Trophoblast cell (in vitro differentiated cells and primary cell): ENCODE measurements around the gene SLC6A19.
A peak's percentile ranks its signal among the peaks of the same experiment; 100 is the strongest.

Source experiments
- DNase-seq, 2 donors: peaks; one replicate each; pipeline ENCODE4 v3.0.0-alpha.2; 2016
- H2AFZ ChIP-seq: 2 replicates; pipeline ENCODE4 v1.6.1; 2013; ENCODE audit warnings: low read length, moderate library complexity, mild to moderate bottlenecking; ENCODE audit not compliant: insufficient read depth, poor library complexity
- H2AK5ac ChIP-seq: 2 replicates; pipeline ENCODE4 v1.6.1; 2013; ENCODE audit warnings: mild to moderate bottlenecking, low read length
- H2BK120ac ChIP-seq: 2 replicates; pipeline ENCODE4 v1.6.1; 2013; ENCODE audit warnings: low read length, mild to moderate bottlenecking, moderate library complexity; ENCODE audit not compliant: insufficient read depth, poor library complexity
- H2BK12ac ChIP-seq: 2 replicates; pipeline ENCODE4 v1.6.1; 2013; ENCODE audit warnings: mild to moderate bottlenecking, low read length, moderate library complexity
- H2BK5ac ChIP-seq: 2 replicates; pipeline ENCODE4 v1.6.1; 2013; ENCODE audit warnings: low read length, low read depth, moderate library complexity, mild to moderate bottlenecking; ENCODE audit not compliant: poor library complexity
- H3K14ac ChIP-seq: 2 replicates; pipeline ENCODE4 v1.6.1; 2013; ENCODE audit warnings: mild to moderate bottlenecking, low read length
- H3K18ac ChIP-seq: 2 replicates; pipeline ENCODE4 v1.6.1; 2013; ENCODE audit warnings: mild to moderate bottlenecking, low read length
- H3K23ac ChIP-seq: 2 replicates; pipeline ENCODE4 v1.6.1; 2013; ENCODE audit warnings: low read length
- H3K27ac ChIP-seq: 2 replicates; pipeline ENCODE4 v1.5.1; 2013; ENCODE audit warnings: low read depth, mild to moderate bottlenecking, inconsistent platforms, low read length, moderate library complexity
- H3K27me3 ChIP-seq: 2 replicates; pipeline ENCODE4 v1.6.1; 2013; ENCODE audit warnings: inconsistent platforms, mild to moderate bottlenecking, low read length, moderate library complexity; ENCODE audit not compliant: insufficient read depth
- H3K36me3 ChIP-seq, 2 experiments: 1 replicate in 1 of 2; 2 replicates in 1 of 2; pipeline ENCODE4 v1.6.1; 2013; ENCODE audit warnings: low read length in 2 of 2, mild to moderate bottlenecking in 2 of 2, moderate library complexity in 1 of 2; ENCODE audit not compliant: insufficient read depth in 2 of 2, control insufficient read depth in 1 of 2
- H3K4ac ChIP-seq: 2 replicates; pipeline ENCODE4 v1.6.1; 2013; ENCODE audit warnings: low read depth, mild to moderate bottlenecking, low read length, moderate library complexity
- H3K4me1 ChIP-seq, 2 experiments: 1 replicate in 1 of 2; 2 replicates in 1 of 2; pipeline ENCODE4 v1.6.1; 2013; ENCODE audit warnings: low read length in 2 of 2, mild to moderate bottlenecking in 2 of 2, moderate library complexity in 1 of 2; ENCODE audit not compliant: insufficient read depth in 2 of 2, control insufficient read depth in 1 of 2
- H3K4me2 ChIP-seq: 2 replicates; pipeline ENCODE4 v1.6.1; 2013; ENCODE audit warnings: inconsistent platforms, mild to moderate bottlenecking, low read length, moderate library complexity
- H3K4me3 ChIP-seq: 2 replicates; pipeline ENCODE4 v1.5.1; 2013; ENCODE audit warnings: mild to moderate bottlenecking, low read depth, low read length, inconsistent platforms
- H3K79me1 ChIP-seq: one replicate; pipeline ENCODE4 v1.6.1; 2013; ENCODE audit warnings: low read length
- H3K79me2 ChIP-seq: 2 replicates; pipeline ENCODE4 v1.6.1; 2013; ENCODE audit warnings: low read length, mild to moderate bottlenecking; ENCODE audit not compliant: control insufficient read depth, insufficient read depth, poor library complexity
- H3K9ac ChIP-seq: 2 replicates; pipeline ENCODE4 v1.6.1; 2013; ENCODE audit warnings: mild to moderate bottlenecking, low read length
- H3K9me3 ChIP-seq: 2 replicates; pipeline ENCODE4 v1.6.1; 2013; ENCODE audit warnings: low read depth, mild to moderate bottlenecking, control low read depth, inconsistent platforms, low read length; ENCODE audit not compliant: insufficient read depth
- H4K12ac ChIP-seq: 2 replicates; pipeline ENCODE4 v1.6.1; 2013; ENCODE audit warnings: low read depth, mild to moderate bottlenecking, low read length, moderate library complexity
- H4K8ac ChIP-seq: 2 replicates; pipeline ENCODE4 v1.6.1; 2013; ENCODE audit warnings: low read depth, mild to moderate bottlenecking, low read length, moderate library complexity
- H4K91ac ChIP-seq: one replicate; pipeline ENCODE4 v1.6.1; 2013; ENCODE audit warnings: low read depth, mild to moderate bottlenecking, low read length, moderate library complexity
- WGBS: extraction: QIAGEN DNeasy Blood & Tissue Kit; methylation state at CpG from one replicate; pipeline ENCODE4 v1.1.7; 2013; ENCODE audit warnings: missing lambda C conversion rate; ENCODE audit not compliant: insufficient read length, insufficient coverage; ENCODE audit errors: extremely low coverage; 5-methylcytosine and 5-hydroxymethylcytosine counted together

Gene SLC6A19

GRCh38 chr5:1220351-1220750, 19.0 kb downstream of the SLC6A19 start:
- H2BK12ac ChIP-seq = no peak overlapping the region
- no peak overlapping the region for H3K18ac ChIP-seq
- H2AK5ac ChIP-seq = no peak overlapping the region
- no peaks in the 10 kb centered on the region for H3K36me3 ChIP-seq
- DNase-seq = no peak
- H3K27ac ChIP-seq = no peak overlapping the region
- H3K23ac ChIP-seq = no peak overlapping the region
- H3K9ac ChIP-seq = no peak overlapping the region
- no peak overlapping the region for H3K4me3 ChIP-seq
- H4K8ac ChIP-seq = no peak overlapping the region
- no peak overlapping the region for H3K4ac ChIP-seq
- H4K12ac ChIP-seq = no peak overlapping the region
- H2BK120ac ChIP-seq = no peak overlapping the region
- no peaks in the 10 kb centered on the region for H3K27me3 ChIP-seq
- no peaks in the 10 kb centered on the region for H3K79me1 ChIP-seq
- H2AFZ ChIP-seq = no peak overlapping the region
- no peaks in the 10 kb centered on the region for H3K4me1 ChIP-seq
- no peaks in the 10 kb centered on the region for H3K79me2 ChIP-seq
- H3K14ac ChIP-seq = no peak overlapping the region
- no peak overlapping the region for H3K4me2 ChIP-seq
- no peak overlapping the region for H2BK5ac ChIP-seq
- peaks cover 23% of the 10 kb centered on the region for H3K9me3 ChIP-seq
- no peak overlapping the region for H4K91ac ChIP-seq
- WGBS = no CpG with 5 or more reads among the region's 9 CpGs

DNA sequence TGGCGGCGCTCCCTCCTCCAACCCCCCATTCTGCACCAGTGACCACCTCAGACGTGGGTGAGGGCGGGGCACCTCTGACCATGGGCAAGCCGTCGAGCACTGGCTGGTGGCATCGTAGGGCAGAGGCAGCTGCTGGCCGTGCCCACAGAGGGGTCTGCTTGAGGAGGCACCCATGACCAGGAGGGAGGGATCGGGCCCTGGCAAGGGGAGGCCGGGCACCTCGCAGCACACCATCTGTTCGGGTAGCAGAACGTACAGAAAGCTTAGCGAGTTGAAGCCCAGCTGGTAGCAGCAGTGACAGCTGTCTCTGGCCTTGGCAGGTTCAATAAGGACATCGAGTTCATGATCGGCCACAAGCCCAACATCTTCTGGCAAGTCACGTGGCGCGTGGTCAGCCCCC, 19.4 kb downstream of the SLC6A19 start:
- Histone ChIP-seq H2BK5ac (no peak overlapping the region), H3K23ac (no peak overlapping the region), H2BK120ac (no peak overlapping the region), H3K79me2 (no peaks in the 10 kb centered on the region), H2AFZ (no peak overlapping the region), H4K91ac (no peak overlapping the region), H3K4me3 (no peak overlapping the region), H2BK12ac (no peak overlapping the region), H2AK5ac (no peak overlapping the region), H3K18ac (no peak overlapping the region), H3K27me3 (no peaks in the 10 kb centered on the region), H3K9me3 (peaks cover 18% of the 10 kb centered on the region), H3K79me1 (no peaks in the 10 kb centered on the region), H3K4me1 (no peaks in the 10 kb centered on the region), H3K4ac (no peak overlapping the region), H4K8ac (no peak overlapping the region), H3K9ac (no peak overlapping the region), H4K12ac (no peak overlapping the region), H3K4me2 (no peak overlapping the region), H3K36me3 (no peaks in the 10 kb centered on the region), H3K14ac (no peak overlapping the region), H3K27ac (no peak overlapping the region)
- DNase-seq = no peak
- no CpG with 5 or more reads among the region's 19 CpGs for WGBS

- no peak overlapping the region for H2BK120ac ChIP-seq
- no peak overlapping the region for H3K4ac ChIP-seq
- H2BK5ac ChIP-seq = no peak overlapping the region
- H3K4me1 ChIP-seq = no peaks in the 10 kb centered on the region
- H3K23ac ChIP-seq = peak overlapping the region; percentile 45
- H2AFZ ChIP-seq = no peak overlapping the region
- H3K9ac ChIP-seq = peak overlapping the region; percentile 35
- H4K8ac ChIP-seq = no peak overlapping the region
- H3K4me2 ChIP-seq = no peak overlapping the region
- no peaks in the 10 kb centered on the region for H3K27me3 ChIP-seq
- no peak overlapping the region for H4K12ac ChIP-seq
- H3K4me3 ChIP-seq = no peak overlapping the region
- no peak overlapping the region for H2AK5ac ChIP-seq
- no peaks in the 10 kb centered on the region for H3K79me2 ChIP-seq
- no peaks in the 10 kb centered on the region for H3K36me3 ChIP-seq
- H3K14ac ChIP-seq = no peak overlapping the region
- H3K79me1 ChIP-seq = no peaks in the 10 kb centered on the region
- no CpG with 5 or more reads among the region's 10 CpGs for WGBS
- H3K9me3 ChIP-seq = peaks cover 10% of the 10 kb centered on the region
- H3K18ac ChIP-seq = no peak overlapping the region
- no peak overlapping the region for H4K91ac ChIP-seq
- DNase-seq = no peak
- H3K27ac ChIP-seq = no peak overlapping the region
- no peak overlapping the region for H2BK12ac ChIP-seq
Observed at GRCh38 chr5:1221721-1222120, 20.3 kb downstream of the SLC6A19 start.

GRCh38 chr5:1222147-1222546, 20.8 kb downstream of the SLC6A19 start:
- Histone ChIP-seq H4K91ac (no peak overlapping the region), H3K36me3 (no peaks in the 10 kb centered on the region), H3K9ac (peak overlapping the region; percentile 35), H3K4ac (no peak overlapping the region), H3K79me1 (no peaks in the 10 kb centered on the region), H2AFZ (no peak overlapping the region), H3K4me2 (no peak overlapping the region), H2BK5ac (no peak overlapping the region), H2BK12ac (no peak overlapping the region), H3K9me3 (peaks cover 9% of the 10 kb centered on the region), H2BK120ac (no peak overlapping the region), H3K14ac (no peak overlapping the region), H3K4me1 (no peaks in the 10 kb centered on the region), H3K27me3 (no peaks in the 10 kb centered on the region), H3K4me3 (no peak overlapping the region), H3K79me2 (no peaks in the 10 kb centered on the region), H3K18ac (no peak overlapping the region), H4K8ac (no peak overlapping the region), H2AK5ac (no peak overlapping the region), H3K27ac (no peak overlapping the region), H4K12ac (no peak overlapping the region), H3K23ac (no peak overlapping the region)
- no CpG with 5 or more reads among the region's 9 CpGs for WGBS
- no peak for DNase-seq
